Measurements from ENCODE around the gene NRP1. TPM values are rescaled to one million over a fixed set of nuclear protein-coding genes. Genes with fewer than 3 reads are reported as not detected.

NRP1 gene
- total and polyA plus RNA-seq, 2 donors (not counting 3 experiments of a cell fraction or from before 2014, with no cell fraction given), result 122 to 306 TPM

DNA sequence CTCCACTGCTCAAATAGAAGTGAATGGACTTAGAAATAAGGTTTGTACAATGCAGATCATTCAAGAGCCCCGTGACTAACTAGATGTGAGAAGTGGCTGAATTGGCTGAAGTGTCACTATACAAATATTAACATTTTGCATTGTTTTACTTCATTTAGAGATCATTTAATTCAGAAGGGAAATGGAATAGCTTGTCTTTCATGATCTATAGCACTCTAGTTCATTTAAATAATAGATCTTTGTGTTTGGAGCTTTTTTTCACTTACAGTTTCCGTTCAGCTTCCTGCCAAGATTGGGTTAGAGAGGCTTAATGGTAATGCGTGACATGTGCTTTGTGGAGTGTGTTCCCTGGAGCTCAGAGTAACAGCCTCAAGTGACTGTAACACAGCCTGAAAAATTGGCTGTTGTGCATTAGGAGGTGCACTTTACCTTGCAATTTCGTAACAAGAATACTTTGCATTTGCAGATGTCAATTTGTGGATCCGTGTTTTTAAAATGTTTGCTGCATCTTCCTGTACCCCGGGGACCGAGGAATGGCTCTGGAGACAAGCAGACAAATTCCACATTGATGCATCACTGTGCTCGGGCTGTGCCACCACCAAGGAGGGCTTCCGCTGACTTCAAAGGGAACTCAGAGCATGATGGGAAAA is 170.3 kb downstream of the NRP1 start:
- peaks cover 21% of the 10 kb centered on the region for H3K4me1 ChIP-seq (ENCODE audit: control insufficient read depth, extremely low read depth, insufficient read depth, low read length)
- BruUV-seq (replicated peaks), result no TSS peak
- H3K9me3 ChIP-seq (replicated peaks; ENCODE audit: control insufficient read depth, insufficient read depth, low read length), result no peaks in the 10 kb centered on the region
- no peaks in the 10 kb centered on the region for H3K79me2 ChIP-seq (ENCODE audit: control insufficient read depth, insufficient read depth, low read length)
- H3K4me3 ChIP-seq (replicated peaks in 1 of 3; ENCODE audit: insufficient read depth in 1 of 3, low read depth in 1 of 3, low read length in 3 of 3), result no peak overlapping the region
- FAIRE-seq (peak; percentile 88), DNase-seq (ENCODE audit: low read depth, low spot score) (peak; percentile 54)
- H3K9ac ChIP-seq (replicated peaks; ENCODE audit: extremely low read depth, insufficient read depth, low read length), result no peak overlapping the region
- H3K27me3 ChIP-seq (ENCODE audit: control insufficient read depth in 2 of 2, insufficient read depth in 2 of 2, low read length in 2 of 2), result no peaks in the 10 kb centered on the region
- no peaks in the 10 kb centered on the region for H4K20me1 ChIP-seq (replicated peaks; ENCODE audit: control insufficient read depth, extremely low read depth, insufficient read depth, low read length)
- H3K9me1 ChIP-seq (replicated peaks; ENCODE audit: control insufficient read depth, extremely low read depth, insufficient read depth, low read length), result no peaks in the 10 kb centered on the region
- CTCF ChIA-PET, result interaction anchor here (0.6 to 1.5 kb wide), 3 partner anchors 9 to 27 kb away, joined by 3 to 6 read pairs (median 3); no protein-coding TSS in a partner anchor
- POLR2A ChIA-PET, result no interaction called here
- intact Hi-C loops (cut with micrococcal nuclease), result no loop called here
- peak overlapping the region; percentile 16 for H3K27ac ChIP-seq (ENCODE audit: insufficient read depth, low read depth, low read length)
- no peaks in the 10 kb centered on the region for H3K36me3 ChIP-seq (ENCODE audit: control insufficient read depth in 2 of 2, extremely low read depth in 1 of 2, insufficient read depth in 2 of 2, low read length in 2 of 2)
- TF ChIP-seq, protein P1, sequence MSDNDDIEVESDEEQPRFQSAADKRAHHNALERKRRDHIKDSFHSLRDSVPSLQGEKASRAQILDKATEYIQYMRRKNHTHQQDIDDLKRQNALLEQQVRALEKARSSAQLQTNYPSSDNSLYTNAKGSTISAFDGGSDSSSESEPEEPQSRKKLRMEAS (IDR thresholded peaks at IDR 0.05; ENCODE audit: insufficient read depth, insufficient read length), result peak; percentile 18
- TF ChIP-seq JUN (IDR thresholded peaks at IDR 0.05; ENCODE audit: borderline replicate concordance, insufficient read depth, insufficient read length, low read depth), result no peak
- peak overlapping the region; percentile 36 for H2AFZ ChIP-seq (ENCODE audit: low read depth, low read length)
- dilution Hi-C loops (cut with MboI; ENCODE audit: extremely low pct_ligation_motif_present, low sequenced_read_pairs), result no loop called here
- H3K4me2 ChIP-seq (ENCODE audit: insufficient read depth, low read length), result peak overlapping the region; percentile 83

DNA sequence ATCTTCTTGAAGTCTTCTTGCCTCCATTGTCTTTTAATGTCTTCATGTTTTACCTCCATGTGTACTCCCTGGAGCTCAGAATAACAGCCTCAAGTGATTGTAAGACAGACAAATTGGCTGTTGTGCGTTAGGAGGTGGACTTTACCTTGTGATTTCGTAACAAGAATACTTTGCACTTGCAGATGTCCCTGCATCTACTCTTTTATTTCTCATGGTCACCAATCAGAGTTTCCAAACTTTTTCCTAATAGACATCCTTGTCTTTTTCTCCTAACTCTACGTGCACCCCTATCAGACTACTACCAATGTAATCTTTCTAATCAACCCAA is 172.3 kb downstream of the NRP1 start:
- no peak for FAIRE-seq
- BruUV-seq (replicated peaks), result no TSS peak
- intact Hi-C loops (cut with micrococcal nuclease), result no loop called here
- Histone ChIP-seq H3K36me3 (ENCODE audit: control insufficient read depth in 2 of 2, extremely low read depth in 1 of 2, insufficient read depth in 2 of 2, low read length in 2 of 2) (no peaks in the 10 kb centered on the region), H3K9ac (replicated peaks; ENCODE audit: extremely low read depth, insufficient read depth, low read length) (no peak overlapping the region), H3K4me2 (ENCODE audit: insufficient read depth, low read length) (no peak overlapping the region), H3K79me2 (ENCODE audit: control insufficient read depth, insufficient read depth, low read length) (no peaks in the 10 kb centered on the region), H3K4me3 (replicated peaks in 1 of 3; ENCODE audit: insufficient read depth in 1 of 3, low read depth in 1 of 3, low read length in 3 of 3) (no peak overlapping the region), H4K20me1 (replicated peaks; ENCODE audit: control insufficient read depth, extremely low read depth, insufficient read depth, low read length) (no peaks in the 10 kb centered on the region), H3K27ac (ENCODE audit: insufficient read depth, low read depth, low read length) (no peak overlapping the region), H3K9me1 (replicated peaks; ENCODE audit: control insufficient read depth, extremely low read depth, insufficient read depth, low read length) (no peaks in the 10 kb centered on the region), H3K9me3 (replicated peaks; ENCODE audit: control insufficient read depth, insufficient read depth, low read length) (no peaks in the 10 kb centered on the region), H2AFZ (ENCODE audit: low read depth, low read length) (no peak overlapping the region), H3K4me1 (ENCODE audit: control insufficient read depth, extremely low read depth, insufficient read depth, low read length) (peaks cover 24% of the 10 kb centered on the region), H3K27me3 (ENCODE audit: control insufficient read depth in 2 of 2, insufficient read depth in 2 of 2, low read length in 2 of 2) (no peaks in the 10 kb centered on the region)
- CTCF ChIA-PET, result interaction anchor here (1.0 to 3.3 kb wide), 2 partner anchors 31 to 46 kb away, joined by 3 to 10 read pairs; no protein-coding TSS in a partner anchor
- POLR2A ChIA-PET, result no interaction called here
- no peak for TF ChIP-seq GATA2 (IDR thresholded peaks at IDR 0.05; ENCODE audit: insufficient read depth, insufficient read length, low read depth, low read length)
- no peak for TF ChIP-seq POLR2AphosphoS5 (IDR thresholded peaks at IDR 0.05; ENCODE audit: insufficient read depth, low read depth, low read length)
- no peak for TF ChIP-seq EZH2 (IDR thresholded peaks at IDR 0.05; ENCODE audit: borderline replicate concordance, low read depth, low read length, severe bottlenecking)
- TF ChIP-seq FOS (IDR thresholded peaks at IDR 0.05; ENCODE audit: borderline replicate concordance, insufficient read depth, low read length), result no peak
- TF ChIP-seq MYC (IDR thresholded peaks at IDR 0.05; ENCODE audit: low read depth, low read length), result no peak
- TF ChIP-seq, protein P1 (IDR thresholded peaks at IDR 0.05; ENCODE audit: insufficient read depth, insufficient read length), result no peak
- TF ChIP-seq, protein P2, sequence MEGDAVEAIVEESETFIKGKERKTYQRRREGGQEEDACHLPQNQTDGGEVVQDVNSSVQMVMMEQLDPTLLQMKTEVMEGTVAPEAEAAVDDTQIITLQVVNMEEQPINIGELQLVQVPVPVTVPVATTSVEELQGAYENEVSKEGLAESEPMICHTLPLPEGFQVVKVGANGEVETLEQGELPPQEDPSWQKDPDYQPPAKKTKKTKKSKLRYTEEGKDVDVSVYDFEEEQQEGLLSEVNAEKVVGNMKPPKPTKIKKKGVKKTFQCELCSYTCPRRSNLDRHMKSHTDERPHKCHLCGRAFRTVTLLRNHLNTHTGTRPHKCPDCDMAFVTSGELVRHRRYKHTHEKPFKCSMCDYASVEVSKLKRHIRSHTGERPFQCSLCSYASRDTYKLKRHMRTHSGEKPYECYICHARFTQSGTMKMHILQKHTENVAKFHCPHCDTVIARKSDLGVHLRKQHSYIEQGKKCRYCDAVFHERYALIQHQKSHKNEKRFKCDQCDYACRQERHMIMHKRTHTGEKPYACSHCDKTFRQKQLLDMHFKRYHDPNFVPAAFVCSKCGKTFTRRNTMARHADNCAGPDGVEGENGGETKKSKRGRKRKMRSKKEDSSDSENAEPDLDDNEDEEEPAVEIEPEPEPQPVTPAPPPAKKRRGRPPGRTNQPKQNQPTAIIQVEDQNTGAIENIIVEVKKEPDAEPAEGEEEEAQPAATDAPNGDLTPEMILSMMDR (IDR thresholded peaks at IDR 0.05; ENCODE audit: extremely low read depth in 1 of 2, insufficient read depth in 1 of 2, low read depth in 1 of 2, low read length in 2 of 2), result no peak
- TF ChIP-seq JUN (IDR thresholded peaks at IDR 0.05; ENCODE audit: borderline replicate concordance, insufficient read depth, insufficient read length, low read depth), result no peak
- no peak for TF ChIP-seq POLR2A (IDR thresholded peaks at IDR 0.05; ENCODE audit: low read depth, low read length)
- DNase-seq (ENCODE audit: low read depth, low spot score), result no peak
- dilution Hi-C loops (cut with MboI; ENCODE audit: extremely low pct_ligation_motif_present, low sequenced_read_pairs), result no loop called here

Data from endothelial cell of umbilical vein (primary cell).